Gastroesophageal sphincter (tissue), 3 donors: Measurements from ENCODE around the gene SECTM1.

ENCODE experiments used
- EP300 ChIP-seq: sonication (generic); formaldehyde crosslinking; IDR thresholded peaks from one replicate; pipeline ENCODE4 v1.6.1; 2017; ENCODE audit warnings: antibody characterized with exemption, mild to moderate bottlenecking
- POLR2A ChIP-seq, 2 donors: fragments of 450-650 bp; IDR thresholded peaks; one replicate each; pipeline ENCODE4 v1.6.1; 2017; ENCODE audit warnings: antibody characterized with exemption in 2 of 2, mild to moderate bottlenecking in 2 of 2, moderate library complexity in 1 of 2
- TF ChIP-seq, protein P1 (sequence below), 4 experiments: fragments of 200-600 bp in 2 of 4; fragments of 450-650 bp in 2 of 4; sonication (generic) in 1 of 4; IDR thresholded peaks; one replicate each; pipeline ENCODE4 v1.5.1; 2017 to 2019; ENCODE audit warnings: antibody characterized with exemption in 4 of 4, mild to moderate bottlenecking in 2 of 4, moderate library complexity in 2 of 4

- TF ChIP-seq POLR2A (IDR thresholded peaks at IDR 0.05) (peak; percentile 41 to 44), EP300 (no peak)
- TF ChIP-seq, protein P1, sequence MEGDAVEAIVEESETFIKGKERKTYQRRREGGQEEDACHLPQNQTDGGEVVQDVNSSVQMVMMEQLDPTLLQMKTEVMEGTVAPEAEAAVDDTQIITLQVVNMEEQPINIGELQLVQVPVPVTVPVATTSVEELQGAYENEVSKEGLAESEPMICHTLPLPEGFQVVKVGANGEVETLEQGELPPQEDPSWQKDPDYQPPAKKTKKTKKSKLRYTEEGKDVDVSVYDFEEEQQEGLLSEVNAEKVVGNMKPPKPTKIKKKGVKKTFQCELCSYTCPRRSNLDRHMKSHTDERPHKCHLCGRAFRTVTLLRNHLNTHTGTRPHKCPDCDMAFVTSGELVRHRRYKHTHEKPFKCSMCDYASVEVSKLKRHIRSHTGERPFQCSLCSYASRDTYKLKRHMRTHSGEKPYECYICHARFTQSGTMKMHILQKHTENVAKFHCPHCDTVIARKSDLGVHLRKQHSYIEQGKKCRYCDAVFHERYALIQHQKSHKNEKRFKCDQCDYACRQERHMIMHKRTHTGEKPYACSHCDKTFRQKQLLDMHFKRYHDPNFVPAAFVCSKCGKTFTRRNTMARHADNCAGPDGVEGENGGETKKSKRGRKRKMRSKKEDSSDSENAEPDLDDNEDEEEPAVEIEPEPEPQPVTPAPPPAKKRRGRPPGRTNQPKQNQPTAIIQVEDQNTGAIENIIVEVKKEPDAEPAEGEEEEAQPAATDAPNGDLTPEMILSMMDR (IDR thresholded peaks at IDR 0.05) = peak in 1 of 4 experiments; percentile 28
These were observed 35.6 kb downstream of the SECTM1 start for GRCh38 chr17:82297714-82298537.
